Esophagus (tissue), 2 donors: ENCODE measurements around the gene TMEM151B. TPM values are rescaled to one million over a fixed set of nuclear protein-coding genes. Genes with fewer than 3 reads are reported as not detected.

Experiments
- H3K27ac ChIP-seq, 2 donors: one replicate each; pipeline ENCODE4 v1.5.1; 2013; ENCODE audit warnings: low read depth in 2 of 2, mild to moderate bottlenecking in 2 of 2, inconsistent platforms in 1 of 2, low read length in 1 of 2, moderate library complexity in 1 of 2
- H3K27me3 ChIP-seq, 2 donors: one replicate each; pipeline ENCODE4 v1.6.1; 2013; ENCODE audit warnings: low read length in 2 of 2, control low read depth in 1 of 2, mild to moderate bottlenecking in 1 of 2; ENCODE audit not compliant: insufficient read depth in 2 of 2, control insufficient read depth in 1 of 2
- H3K36me3 ChIP-seq, 2 donors: one replicate each; pipeline ENCODE4 v1.6.1; 2013; ENCODE audit warnings: low read length in 1 of 2; ENCODE audit not compliant: control insufficient read depth in 2 of 2, insufficient read depth in 2 of 2
- H3K4me1 ChIP-seq, 2 donors: one replicate each; pipeline ENCODE4 v1.6.1; 2013; ENCODE audit warnings: low read length in 1 of 2; ENCODE audit not compliant: control insufficient read depth in 2 of 2, insufficient read depth in 2 of 2
- H3K4me3 ChIP-seq, 2 donors: one replicate each; pipeline ENCODE4 v1.5.1; 2013; ENCODE audit warnings: low read length in 2 of 2, mild to moderate bottlenecking in 2 of 2, low read depth in 1 of 2, moderate library complexity in 1 of 2
- H3K9me3 ChIP-seq, 2 donors: one replicate each; pipeline ENCODE4 v1.6.1; 2013; ENCODE audit warnings: mild to moderate bottlenecking in 2 of 2, low read depth in 1 of 2, low read length in 1 of 2, moderate library complexity in 1 of 2; ENCODE audit not compliant: control insufficient read depth in 2 of 2, insufficient read depth in 1 of 2
- WGBS, 2 donors: extraction: QIAGEN DNeasy Blood & Tissue Kit; methylation state at CpG; one replicate each; pipeline ENCODE4 v1.1.7; 2013; 5-methylcytosine and 5-hydroxymethylcytosine counted together
- polyA plus RNA-seq, 2 donors: library from polyadenylated mRNA; stranded (reverse); fragments of 200-250 nt; gene quantifications; one replicate each; pipeline ENCODE4 v1.2.3, GENCODE V29; 2013
- donor health status: healthy with polysubstance abuse.
- donor health status: Bipolar disorder and iron deficiency.

Gene TMEM151B
- polyA plus RNA-seq, 2 donors, result 0.06 TPM; not detected in 1

DNA sequence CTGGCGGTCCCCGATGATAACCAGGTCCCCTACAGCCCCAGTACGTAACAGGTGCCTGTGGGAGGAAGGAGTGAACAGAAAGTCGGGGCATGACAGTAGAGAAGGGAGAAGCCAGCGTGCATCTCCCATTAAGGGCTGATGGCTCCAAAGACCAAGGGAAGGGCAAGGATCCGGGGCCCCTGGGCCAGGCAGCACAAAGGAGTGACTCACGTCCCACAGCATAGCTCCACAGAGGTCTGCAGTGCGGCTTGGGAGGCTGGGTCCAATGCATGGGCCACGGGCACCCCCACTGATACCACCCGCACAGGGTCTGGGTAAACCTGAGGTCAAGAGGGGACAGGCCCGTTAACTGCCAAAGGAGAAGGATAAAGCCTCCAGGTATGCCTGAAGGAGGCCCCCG lies 32.6 kb downstream of the TMEM151B start:
- H3K4me3 ChIP-seq, result no peak overlapping the region
- peaks cover 0 to 3% of the 10 kb centered on the region in 2 donors for H3K4me1 ChIP-seq
- no peaks in the 10 kb centered on the region for H3K27me3 ChIP-seq
- H3K27ac ChIP-seq, result no peak overlapping the region
- H3K9me3 ChIP-seq, result no peaks in the 10 kb centered on the region
- H3K36me3 ChIP-seq, result peaks cover 20 to 70% of the 10 kb centered on the region in 2 donors
- 92 to 96% methylated on average over 12 of the region's 12 CpGs for WGBS, 2 donors

DNA sequence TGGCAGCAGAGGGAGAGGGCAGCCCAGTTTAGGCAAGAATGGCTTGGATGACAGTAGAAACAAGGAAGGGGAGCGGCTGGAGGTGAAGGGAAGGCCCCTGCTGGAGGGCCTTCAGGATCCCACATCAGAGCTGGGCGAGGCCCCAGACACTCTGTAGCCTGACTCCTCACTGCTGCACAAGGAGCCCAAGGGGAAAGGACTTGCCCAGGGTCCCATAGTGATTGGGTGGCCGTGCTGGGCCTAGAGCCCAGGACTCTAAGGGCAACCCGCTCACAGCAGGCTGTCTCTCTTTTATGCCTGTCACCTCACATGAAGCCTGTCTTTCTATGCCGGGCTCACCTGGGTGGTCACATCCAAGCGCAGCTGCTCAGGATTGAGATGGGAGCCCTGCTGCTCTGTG lies 33.6 kb downstream of the TMEM151B start:
- peaks cover 20 to 72% of the 10 kb centered on the region in 2 donors for H3K36me3 ChIP-seq
- WGBS, 2 donors, result 95 to 98% methylated on average over 6 of the region's 6 CpGs

DNA sequence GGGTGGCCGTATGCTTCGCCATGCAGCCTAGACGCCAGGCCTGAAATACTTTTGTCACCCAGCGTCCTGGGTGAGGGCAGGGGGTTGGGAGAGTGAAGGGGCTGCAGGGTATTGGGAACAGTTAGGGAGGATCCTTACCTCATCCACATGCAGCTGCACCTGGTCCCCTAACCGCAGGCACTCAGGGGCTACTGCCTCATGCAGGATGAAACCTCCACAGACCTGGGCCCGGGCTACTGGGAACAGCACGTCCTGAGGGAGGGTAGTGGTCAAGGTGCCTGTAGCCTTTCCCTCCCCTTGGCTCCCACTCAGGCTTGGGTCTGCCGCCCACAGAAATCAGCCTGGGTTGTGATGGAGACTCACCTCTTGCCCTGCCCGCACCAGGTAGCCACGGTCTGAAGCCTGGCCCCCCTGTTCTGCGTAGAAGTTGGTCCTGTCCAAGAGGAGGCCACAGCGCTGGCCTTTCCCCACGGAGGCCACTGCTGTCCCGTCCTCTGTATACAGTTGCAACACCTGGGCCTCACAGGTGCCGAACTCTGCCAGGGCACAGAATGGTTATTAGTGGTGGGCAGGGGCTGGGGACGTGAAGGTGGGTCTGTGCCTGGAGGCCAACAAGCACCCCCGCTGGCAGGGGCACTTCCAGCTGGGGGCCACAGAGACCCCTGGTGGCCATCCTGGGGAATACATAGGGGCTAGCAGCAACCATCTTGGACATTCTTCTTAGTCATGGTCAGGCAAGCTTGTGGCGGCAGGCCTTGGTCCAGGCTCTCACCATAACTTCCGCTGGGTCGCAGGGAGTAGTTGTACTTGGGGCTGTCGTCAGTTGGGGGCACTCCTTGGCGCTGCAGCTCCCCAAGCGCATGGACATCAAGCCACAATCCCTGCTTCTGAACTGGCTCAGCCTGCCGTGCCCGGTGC lies 34.3 kb downstream of the TMEM151B start:
- Histone ChIP-seq H3K4me3 (no peak overlapping the region), H3K36me3 (peaks cover 20 to 79% of the 10 kb centered on the region in 2 donors), H3K27me3 (no peaks in the 10 kb centered on the region), H3K27ac (no peak overlapping the region), H3K9me3 (no peaks in the 10 kb centered on the region), H3K4me1 (peaks cover 0 to 5% of the 10 kb centered on the region in 2 donors)
- WGBS, 2 donors, result 85 to 87% methylated on average over 25 of the region's 25 CpGs

More for the DNA sequence above, 33.6 kb downstream of the TMEM151B start:
- Histone ChIP-seq H3K27ac (no peak overlapping the region), H3K4me1 (peaks cover 0 to 2% of the 10 kb centered on the region in 2 donors), H3K9me3 (no peaks in the 10 kb centered on the region), H3K4me3 (no peak overlapping the region), H3K27me3 (no peaks in the 10 kb centered on the region)

DNA sequence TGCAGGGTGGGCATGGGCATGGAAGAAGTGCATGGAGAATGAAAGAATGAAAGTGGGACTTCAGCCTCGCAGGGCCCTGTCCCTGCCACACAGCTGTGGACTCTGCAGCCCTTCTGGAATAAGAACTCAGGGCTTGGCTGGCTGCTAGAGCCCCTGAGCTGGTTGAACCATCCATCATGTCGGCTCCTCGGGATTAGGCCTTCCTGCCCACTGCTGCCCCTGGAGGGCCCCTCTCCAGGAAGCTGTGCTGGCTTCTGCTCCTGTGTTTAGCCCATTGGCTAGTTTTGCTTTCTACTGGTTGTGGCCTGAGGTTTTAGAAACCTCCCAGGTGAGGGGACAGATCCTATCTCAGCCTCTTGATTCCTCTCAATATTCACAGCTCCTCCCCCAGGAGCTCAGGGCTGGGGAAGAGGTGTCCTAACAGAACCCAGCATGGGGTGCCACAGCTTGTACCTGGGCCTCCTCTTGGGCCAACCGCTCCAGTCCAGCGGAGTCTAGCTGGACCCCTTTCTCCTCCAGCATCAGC lies 35.0 kb downstream of the TMEM151B start:
- no peak overlapping the region for H3K27ac ChIP-seq
- no peaks in the 10 kb centered on the region for H3K9me3 ChIP-seq
- H3K4me3 ChIP-seq, result no peak overlapping the region
- no peaks in the 10 kb centered on the region for H3K27me3 ChIP-seq
- H3K36me3 ChIP-seq, result peaks cover 22 to 82% of the 10 kb centered on the region in 2 donors
- 85 to 88% methylated on average over 5 of the region's 5 CpGs for WGBS, 2 donors
- peaks cover 0 to 5% of the 10 kb centered on the region in 2 donors for H3K4me1 ChIP-seq

DNA sequence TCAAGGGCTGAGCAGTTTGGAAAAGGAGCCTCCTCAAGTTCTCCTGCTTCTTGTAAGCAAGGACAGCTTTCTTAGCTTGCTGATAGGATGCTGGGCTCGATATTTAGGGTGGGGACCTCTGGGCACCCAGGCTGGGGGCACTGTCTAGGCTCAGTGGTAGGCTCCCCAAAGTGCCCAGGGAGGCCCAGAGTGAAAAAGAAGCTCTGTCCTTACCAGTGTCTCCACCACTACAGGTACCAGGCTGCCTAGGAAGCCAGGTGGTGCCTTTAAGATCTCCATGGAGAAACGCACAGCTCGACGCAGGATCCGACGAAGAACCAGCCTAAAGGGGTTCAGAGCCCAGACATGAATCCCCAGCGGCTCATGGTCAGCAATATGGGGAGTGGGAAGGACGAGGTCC lies 36.5 kb downstream of the TMEM151B start:
- Histone ChIP-seq H3K4me3 (no peak overlapping the region), H3K27me3 (no peaks in the 10 kb centered on the region), H3K4me1 (peaks cover 0 to 5% of the 10 kb centered on the region in 2 donors), H3K36me3 (peaks cover 19 to 78% of the 10 kb centered on the region in 2 donors), H3K9me3 (no peaks in the 10 kb centered on the region), H3K27ac (no peak overlapping the region)
- 90 to 92% methylated on average over 6 to 8 of the region's 8 CpGs for WGBS, 2 donors

DNA sequence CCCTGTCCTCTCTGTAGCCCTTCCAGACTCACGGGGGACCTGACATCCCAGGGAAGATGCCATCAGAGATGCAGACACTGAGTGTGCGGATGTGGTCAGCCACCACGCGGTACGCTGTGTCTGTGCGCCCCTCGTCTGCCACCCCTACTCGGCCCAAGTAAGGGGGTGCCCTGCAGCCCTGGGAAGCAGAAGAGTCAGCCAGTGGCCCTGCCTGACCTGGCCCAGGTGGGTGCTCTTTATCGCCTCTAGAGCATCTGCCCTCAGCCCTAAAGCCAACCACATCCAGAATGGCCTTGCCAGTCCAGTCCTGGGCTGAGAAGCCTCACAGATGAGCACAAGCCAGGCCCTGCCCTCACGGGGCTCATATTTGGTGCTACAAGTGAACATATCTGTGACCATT lies 37.0 kb downstream of the TMEM151B start:
- WGBS, 2 donors, result 94 to 97% methylated on average over 10 of the region's 10 CpGs
- H3K9me3 ChIP-seq, result no peaks in the 10 kb centered on the region
- no peaks in the 10 kb centered on the region for H3K27me3 ChIP-seq
- peaks cover 0 to 5% of the 10 kb centered on the region in 2 donors for H3K4me1 ChIP-seq
- no peak overlapping the region for H3K4me3 ChIP-seq
- H3K27ac ChIP-seq, result no peak overlapping the region
- H3K36me3 ChIP-seq, result peaks cover 14 to 73% of the 10 kb centered on the region in 2 donors

DNA sequence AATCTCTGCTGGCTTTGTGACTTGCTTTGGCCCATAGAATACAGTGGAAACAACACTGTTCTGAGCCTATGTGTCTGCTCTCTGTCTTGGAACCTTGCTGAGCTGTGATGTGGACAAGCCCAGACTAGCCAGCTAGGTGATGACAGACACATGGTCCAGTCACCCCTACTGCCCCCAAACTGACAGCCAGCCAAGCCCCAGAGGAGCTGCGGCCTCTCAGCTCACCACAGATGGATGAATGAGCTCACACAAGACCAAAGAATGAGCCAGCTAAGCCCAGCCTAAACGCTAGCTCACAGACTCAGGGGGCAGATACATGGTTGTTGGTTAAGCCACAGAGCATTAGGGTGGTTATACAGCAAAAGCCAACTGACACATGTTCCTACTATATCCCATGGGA lies 38.8 kb downstream of the TMEM151B start:
- H3K36me3 ChIP-seq, result peaks cover 11 to 55% of the 10 kb centered on the region in 2 donors
- no peak overlapping the region for H3K27ac ChIP-seq
- H3K4me1 ChIP-seq, result peaks cover 0 to 5% of the 10 kb centered on the region in 2 donors
- H3K9me3 ChIP-seq, result no peaks in the 10 kb centered on the region
- no peaks in the 10 kb centered on the region for H3K27me3 ChIP-seq
- no peak overlapping the region for H3K4me3 ChIP-seq
- WGBS, 2 donors, result 72 to 84% methylated on average over 2 of the region's 2 CpGs

DNA sequence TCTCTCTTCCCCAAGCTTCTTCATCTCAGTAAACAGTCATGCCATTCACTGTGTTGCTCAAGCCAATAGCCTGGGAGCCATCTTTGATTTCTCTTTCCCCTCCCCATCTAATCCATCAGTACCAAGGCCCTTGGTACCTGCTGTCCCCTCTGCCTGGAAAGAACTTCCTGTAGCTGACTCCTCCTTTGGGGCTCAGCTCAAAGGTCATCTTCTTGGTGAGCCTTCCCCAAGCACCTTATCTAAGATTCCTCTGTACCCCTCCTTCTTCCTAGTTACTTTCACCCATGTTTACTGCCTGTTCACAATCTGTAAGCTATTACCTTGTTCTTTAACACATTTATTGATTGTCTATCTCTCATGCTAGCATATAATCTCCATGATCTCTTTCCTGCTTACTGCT lies 39.4 kb downstream of the TMEM151B start:
- Histone ChIP-seq H3K27ac (no peak overlapping the region), H3K9me3 (no peaks in the 10 kb centered on the region), H3K27me3 (no peaks in the 10 kb centered on the region), H3K4me1 (peaks cover 0 to 5% of the 10 kb centered on the region in 2 donors), H3K36me3 (peaks cover 11 to 50% of the 10 kb centered on the region in 2 donors), H3K4me3 (no peak overlapping the region)

DNA sequence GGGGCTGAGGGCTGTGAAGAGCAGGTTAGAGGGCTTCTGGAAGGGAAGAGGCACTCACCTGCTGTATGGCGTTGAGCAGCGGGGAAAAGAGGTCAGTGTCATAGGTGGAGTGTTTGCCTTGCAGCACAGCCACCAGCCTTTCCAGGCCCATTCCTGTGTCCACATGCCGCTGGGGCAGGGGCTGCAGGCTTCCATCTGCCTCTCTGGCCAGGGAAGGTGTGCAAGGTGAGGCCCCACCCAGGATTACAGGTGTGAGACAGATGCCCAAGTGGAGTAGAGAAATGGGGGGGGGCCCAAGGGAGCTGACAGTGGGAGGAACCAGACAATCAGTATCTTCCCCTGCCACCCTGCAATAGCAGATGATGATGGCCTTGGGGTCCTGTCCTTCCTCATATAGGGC lies 40.0 kb downstream of the TMEM151B start:
- no peaks in the 10 kb centered on the region for H3K27me3 ChIP-seq
- H3K4me1 ChIP-seq, result peaks cover 0 to 5% of the 10 kb centered on the region in 2 donors
- peaks cover 11 to 45% of the 10 kb centered on the region in 2 donors for H3K36me3 ChIP-seq
- 96 to 97% methylated on average over 3 of the region's 3 CpGs for WGBS, 2 donors
- H3K9me3 ChIP-seq, result no peaks in the 10 kb centered on the region
- no peak overlapping the region for H3K4me3 ChIP-seq
- no peak overlapping the region for H3K27ac ChIP-seq
